ENCODE data around the gene PNKD.

Gene PNKD

GRCh38 chr2:218277921-218278320, 7.6 kb downstream of the PNKD start:
- Histone ChIP-seq H3K4me1 (peaks cover 14 to 71% (median 20%) of the 10 kb centered on the region in 10 experiments), H3K27me3 (no peaks in the 10 kb centered on the region), H3K9me3 (replicated peaks in 1 of 11) (no peaks in the 10 kb centered on the region), H3K36me3 (peaks cover 48 to 100% (median 84%) of the 10 kb centered on the region in 11 experiments), H4K20me1 (peaks cover 0 to 99% (median 4%) of the 10 kb centered on the region in 11 experiments; a peak in 10 of 22 replicates), H3K4me2 (no peak overlapping the region), H3K9ac (peak overlapping the region in 2 of 11 experiments; percentile 11 to 26; a peak in 1 of 22 replicates), H3K4me3 (no peak overlapping the region), H3K27ac (0 out of 22 replicates have a peak overlapping the region, but pooled peaks of 1 of the 11 experiments have one; percentile 17)
- no peak for TF ChIP-seq Cebpa-rat (IDR thresholded peaks at IDR 0.05)

- H3K4me1 ChIP-seq: peaks cover 17 to 72% (median 20%) of the 10 kb centered on the region in 10 experiments
- 0 out of 22 replicates have a peak overlapping the region, but pooled peaks of 1 of the 11 experiments have one; percentile 6 for H3K27ac ChIP-seq
- TF ChIP-seq Cebpa-rat (IDR thresholded peaks at IDR 0.05): no peak
- no peak overlapping the region for H3K4me2 ChIP-seq
- peak overlapping the region in 5 of 11 experiments; percentile 11 to 38 (median 26); a peak in 5 of 22 replicates for H3K9ac ChIP-seq
- peaks cover 47 to 100% (median 77%) of the 10 kb centered on the region in 11 experiments for H3K36me3 ChIP-seq
- H3K9me3 ChIP-seq (replicated peaks in 1 of 11): no peaks in the 10 kb centered on the region
- H3K27me3 ChIP-seq: no peaks in the 10 kb centered on the region
- no peak overlapping the region for H3K4me3 ChIP-seq
- H4K20me1 ChIP-seq: peaks cover 0 to 100% (median 4%) of the 10 kb centered on the region in 11 experiments; a peak in 10 of 22 replicates
Observed at GRCh38 chr2:218278531-218279360, 8.4 kb downstream of the PNKD start.

GRCh38 chr2:218280260-218280870, 10.0 kb downstream of the PNKD start:
- peaks cover 31 to 73% (median 35%) of the 10 kb centered on the region in 10 experiments for H3K4me1 ChIP-seq
- no peak overlapping the region for H3K27ac ChIP-seq
- H3K9ac ChIP-seq: no peak overlapping the region; a peak in 1 of 22 replicates
- H3K4me3 ChIP-seq: no peak overlapping the region
- no peak overlapping the region for H3K4me2 ChIP-seq
- H3K27me3 ChIP-seq: no peaks in the 10 kb centered on the region
- H4K20me1 ChIP-seq: peaks cover 0 to 100% (median 4%) of the 10 kb centered on the region in 11 experiments; a peak in 10 of 22 replicates
- no peaks in the 10 kb centered on the region for H3K9me3 ChIP-seq (replicated peaks in 1 of 11)
- TF ChIP-seq Cebpa-rat (IDR thresholded peaks at IDR 0.05): no peak
- H3K36me3 ChIP-seq: peaks cover 31 to 100% (median 61%) of the 10 kb centered on the region in 11 experiments

- Histone ChIP-seq H3K9me3 (replicated peaks in 1 of 11) (no peaks in the 10 kb centered on the region), H3K4me1 (peaks cover 42 to 73% (median 46%) of the 10 kb centered on the region in 10 experiments), H3K27me3 (no peaks in the 10 kb centered on the region), H3K4me3 (no peak overlapping the region), H3K36me3 (peaks cover 20 to 96% (median 50%) of the 10 kb centered on the region in 11 experiments), H3K4me2 (no peak overlapping the region), H3K9ac (peak overlapping the region in 4 of 11 experiments; percentile 9 to 76 (median 59); a peak in 6 of 22 replicates), H3K27ac (peak overlapping the region in 7 of 11 experiments; percentile 1 to 75 (median 70); a peak in 2 of 22 replicates), H4K20me1 (peaks cover 0 to 100% (median 4%) of the 10 kb centered on the region in 11 experiments; a peak in 10 of 22 replicates)
- TF ChIP-seq Cebpa-rat (IDR thresholded peaks at IDR 0.05): no peak
Observed at GRCh38 chr2:218281449-218281848, 11.1 kb downstream of the PNKD start.

GRCh38 chr2:218282173-218282991, 12.1 kb downstream of the PNKD start:
- Histone ChIP-seq H3K9me3 (replicated peaks in 1 of 11) (no peaks in the 10 kb centered on the region), H3K9ac (peak overlapping the region; percentile 26 to 76 (median 62); a peak in 21 of 22 replicates), H3K36me3 (peaks cover 11 to 87% (median 40%) of the 10 kb centered on the region in 11 experiments; a peak in 21 of 22 replicates), H3K27me3 (no peaks in the 10 kb centered on the region), H3K27ac (peak overlapping the region; percentile 48 to 76 (median 70)), H4K20me1 (peaks cover 0 to 100% (median 4%) of the 10 kb centered on the region in 11 experiments; a peak in 8 of 22 replicates), H3K4me2 (peak overlapping the region; percentile 38 to 99 (median 59)), H3K4me1 (peaks cover 49 to 78% (median 56%) of the 10 kb centered on the region in 10 experiments), H3K4me3 (no peak overlapping the region; a peak in 1 of 20 replicates)
- no peak for TF ChIP-seq Cebpa-rat (IDR thresholded peaks at IDR 0.05)

- peaks cover 59 to 84% (median 68%) of the 10 kb centered on the region in 10 experiments for H3K4me1 ChIP-seq
- peaks cover 0 to 100% (median 4%) of the 10 kb centered on the region in 11 experiments; a peak in 8 of 22 replicates for H4K20me1 ChIP-seq
- H3K9me3 ChIP-seq (replicated peaks in 1 of 11): no peaks in the 10 kb centered on the region
- TF ChIP-seq Cebpa-rat (IDR thresholded peaks at IDR 0.05): no peak
- H3K36me3 ChIP-seq: peaks cover 4 to 77% (median 22%) of the 10 kb centered on the region in 11 experiments; a peak in 18 of 22 replicates
- peak overlapping the region in 10 of 11 experiments; percentile 3 to 99 (median 96); a peak in 19 of 22 replicates for H3K4me2 ChIP-seq
- H3K4me3 ChIP-seq: no peak overlapping the region; a peak in 1 of 20 replicates
- H3K27me3 ChIP-seq: no peaks in the 10 kb centered on the region
- H3K27ac ChIP-seq: peak overlapping the region in 10 of 11 experiments; percentile 82 to 93 (median 88); a peak in 15 of 22 replicates
- H3K9ac ChIP-seq: peak overlapping the region in 9 of 11 experiments; percentile 28 to 84 (median 41); a peak in 13 of 22 replicates
Observed at GRCh38 chr2:218284106-218284811, 13.9 kb downstream of the PNKD start.

- H3K27ac ChIP-seq: peak overlapping the region; percentile 78 to 93 (median 87)
- peak overlapping the region; percentile 85 to 99 (median 95) for H3K4me2 ChIP-seq
- no peak for TF ChIP-seq Cebpa-rat (IDR thresholded peaks at IDR 0.05)
- H3K4me3 ChIP-seq: peak overlapping the region; percentile 46 to 70 (median 60)
- H3K4me1 ChIP-seq: peaks cover 70 to 93% (median 81%) of the 10 kb centered on the region in 10 experiments
- H3K36me3 ChIP-seq: peaks cover 4 to 63% (median 8%) of the 10 kb centered on the region in 11 experiments; a peak in 14 of 22 replicates
- no peaks in the 10 kb centered on the region for H3K27me3 ChIP-seq
- H3K9me3 ChIP-seq (replicated peaks in 1 of 11): no peaks in the 10 kb centered on the region
- peaks cover 0 to 100% (median 0%) of the 10 kb centered on the region in 11 experiments; a peak in 9 of 22 replicates for H4K20me1 ChIP-seq
- peak overlapping the region; percentile 71 to 84 (median 79) for H3K9ac ChIP-seq
Observed at GRCh38 chr2:218285604-218286003, 15.3 kb downstream of the PNKD start.
